Gastroesophageal sphincter (tissue), 4 donors: ENCODE results near the gene FBXO8. TPM values are rescaled to one million over a fixed set of nuclear protein-coding genes. Genes with fewer than 3 reads are reported as not detected.
"Not testable (repeated sequence)": the region's sequence is repeated elsewhere in the genome, so short reads cannot be mapped to it uniquely, and the experiment has no call there.

Source experiments
- ATAC-seq: fragments of 150-250 bp; one replicate; pipeline ENCODE4 v1.9.1; 2016; ENCODE audit warnings: mild to moderate bottlenecking, moderate library complexity
- H3K27ac ChIP-seq, 4 donors: fragments of 200-600 bp; sonication (generic) in 3 of 4; 1 replicate in 3 of 4; 2 replicates in 1 of 4; pipeline ENCODE4 v1.5.1; 2016 to 2019
- H3K27me3 ChIP-seq: fragments of 200-600 bp; sonication (generic); one replicate; pipeline ENCODE4 v1.5.1; 2019
- H3K36me3 ChIP-seq, 2 donors: fragments of 200-600 bp; sonication (generic); one replicate each; pipeline ENCODE4 v1.5.1; 2019; ENCODE audit warnings: control low read depth in 1 of 2
- H3K4me1 ChIP-seq, 3 donors: fragments of 200-600 bp; sonication (generic); 1 replicate in 2 of 3; 2 replicates in 1 of 3; pipeline ENCODE4 v1.5.1; 2016 to 2019; ENCODE audit warnings: control low read depth in 2 of 3
- H3K4me3 ChIP-seq, 2 donors: fragments of 200-600 bp; sonication (generic); one replicate each; pipeline ENCODE4 v1.5.1; 2019; ENCODE audit warnings: mild to moderate bottlenecking in 1 of 2, moderate library complexity in 1 of 2
- H3K9me3 ChIP-seq, 3 donors: fragments of 200-600 bp; sonication (generic); one replicate each; pipeline ENCODE4 v1.5.1; 2017 to 2019; ENCODE audit warnings: control low read depth in 2 of 3
- CTCF ChIP-seq, 4 experiments: fragments of 200-600 bp in 2 of 4; fragments of 450-650 bp in 2 of 4; sonication (generic) in 1 of 4; IDR thresholded peaks; one replicate each; pipeline ENCODE4 v1.5.1; 2017 to 2019; ENCODE audit warnings: antibody characterized with exemption in 4 of 4, mild to moderate bottlenecking in 2 of 4, moderate library complexity in 2 of 4
- EP300 ChIP-seq: sonication (generic); formaldehyde crosslinking; IDR thresholded peaks from one replicate; pipeline ENCODE4 v1.6.1; 2017; ENCODE audit warnings: antibody characterized with exemption, mild to moderate bottlenecking
- POLR2A ChIP-seq, 2 donors: fragments of 450-650 bp; IDR thresholded peaks; one replicate each; pipeline ENCODE4 v1.6.1; 2017; ENCODE audit warnings: antibody characterized with exemption in 2 of 2, mild to moderate bottlenecking in 2 of 2, moderate library complexity in 1 of 2
- POLR2AphosphoS5 ChIP-seq: sonication (generic); formaldehyde crosslinking; IDR thresholded peaks from one replicate; pipeline ENCODE4 v1.6.1; 2017; ENCODE audit warnings: antibody characterized with exemption
- WGBS, 2 donors: methylation state at CpG; one replicate each; pipeline ENCODE4 v1.1.5; 2018; ENCODE audit warnings: low coverage in 1 of 2; 5-methylcytosine and 5-hydroxymethylcytosine counted together
- total RNA-seq, 4 donors: library from RNA; depleted of rRNA; stranded (reverse); fragments of >200 nt; gene quantifications; one replicate each; pipeline ENCODE4 v1.1.0, GENCODE V29; 2016

FBXO8 gene
- total RNA-seq, 4 donors from 2014 or later: 39.0 to 64.7 (median 58.8) TPM

- H3K27me3 ChIP-seq: no peaks in the 10 kb centered on the region
- TF ChIP-seq CTCF (IDR thresholded peaks at IDR 0.05) (no peak), EP300 (no peak), POLR2A (IDR thresholded peaks at IDR 0.05) (no peak), POLR2AphosphoS5 (no peak)
- H3K27ac ChIP-seq: no peak overlapping the region
- peaks cover 0 to 94% of the 10 kb centered on the region in 2 donors for H3K36me3 ChIP-seq
- H3K4me3 ChIP-seq: no peak overlapping the region
- ATAC-seq: no peak
- WGBS, 2 donors: 90 to 100% methylated on average over 3 of the region's 3 CpGs
- H3K9me3 ChIP-seq: no peaks in the 10 kb centered on the region
- H3K4me1 ChIP-seq: no peaks in the 10 kb centered on the region
Observed at GRCh38 chr4:174305961-174306360, 22.5 kb upstream of the FBXO8 start.

- WGBS, 2 donors: 89 to 100% methylated on average over 1 of the region's 1 CpG
- TF ChIP-seq CTCF (IDR thresholded peaks at IDR 0.05): no peak
- TF ChIP-seq POLR2AphosphoS5: no peak
- no peak for TF ChIP-seq EP300
- TF ChIP-seq POLR2A (IDR thresholded peaks at IDR 0.05): no peak
- Histone ChIP-seq H3K4me1 (no peaks in the 10 kb centered on the region), H3K36me3 (peaks cover 0 to 94% of the 10 kb centered on the region in 2 donors), H3K4me3 (no peak overlapping the region), H3K9me3 (no peaks in the 10 kb centered on the region), H3K27me3 (no peaks in the 10 kb centered on the region), H3K27ac (no peak overlapping the region)
- no peak for ATAC-seq
Observed at GRCh38 chr4:174304664-174305063, 21.2 kb upstream of the FBXO8 start.

- no peak overlapping the region for H3K27ac ChIP-seq
- H3K4me1 ChIP-seq: no peaks in the 10 kb centered on the region
- no peak for TF ChIP-seq POLR2A (IDR thresholded peaks at IDR 0.05)
- no peak for TF ChIP-seq CTCF (IDR thresholded peaks at IDR 0.05)
- TF ChIP-seq EP300: no peak
- TF ChIP-seq POLR2AphosphoS5: no peak
- peaks cover 0 to 92% of the 10 kb centered on the region in 2 donors for H3K36me3 ChIP-seq
- no peak overlapping the region for H3K4me3 ChIP-seq
- H3K9me3 ChIP-seq: no peaks in the 10 kb centered on the region
- H3K27me3 ChIP-seq: no peaks in the 10 kb centered on the region
- ATAC-seq: no peak
- WGBS, 2 donors: 100% methylated on average over 1 of the region's 1 CpG
Observed at GRCh38 chr4:174303687-174304086, 20.2 kb upstream of the FBXO8 start.

GRCh38 chr4:174295142-174295541 lies 11.7 kb upstream of the FBXO8 start:
- WGBS, 2 donors: no CpG with 5 or more reads among the region's 27 CpGs
- not testable (repeated sequence) for ATAC-seq, H3K4me3 ChIP-seq, H3K27ac ChIP-seq, H3K4me1 ChIP-seq, H3K27me3 ChIP-seq
- H3K9me3 ChIP-seq: peaks cover 0 to 16% (median 0%) of the 10 kb centered on the region in 3 donors
- peaks cover 0 to 26% of the 10 kb centered on the region in 2 donors for H3K36me3 ChIP-seq

- WGBS, 2 donors: no CpG with 5 or more reads among the region's 30 CpGs
- peaks cover 0 to 16% (median 0%) of the 10 kb centered on the region in 3 donors for H3K9me3 ChIP-seq
Observed at GRCh38 chr4:174294641-174295040, 11.2 kb upstream of the FBXO8 start.

GRCh38 chr4:174292473-174292872 lies 9.0 kb upstream of the FBXO8 start:
- Histone ChIP-seq H3K27me3 (no peaks in the 10 kb centered on the region), H3K4me1 (no peaks in the 10 kb centered on the region), H3K36me3 (peaks cover 0 to 14% of the 10 kb centered on the region in 2 donors), H3K4me3 (no peak overlapping the region), H3K27ac (no peak overlapping the region), H3K9me3 (peaks cover 0 to 16% (median 0%) of the 10 kb centered on the region in 3 donors)
- WGBS, 2 donors: 86 to 100% methylated on average over 1 to 2 of the region's 2 CpGs
- TF ChIP-seq POLR2A (IDR thresholded peaks at IDR 0.05): no peak
- no peak for TF ChIP-seq CTCF (IDR thresholded peaks at IDR 0.05)
- no peak for TF ChIP-seq EP300
- TF ChIP-seq POLR2AphosphoS5: no peak
- no peak for ATAC-seq

More at GRCh38 chr4:174294641-174295040, 11.2 kb upstream of the FBXO8 start:
- not testable (repeated sequence) for H3K27ac ChIP-seq, ATAC-seq, H3K4me1 ChIP-seq, H3K27me3 ChIP-seq, H3K4me3 ChIP-seq
- peaks cover 0 to 21% of the 10 kb centered on the region in 2 donors for H3K36me3 ChIP-seq
